GM18511 (cell line): ENCODE measurements around the gene HCN4.

ENCODE experiments used
- ATAC-seq: cut with Tn5 transposase; IDR thresholded peaks from one replicate; pipeline ENCODE4 v1.9.1; 2021; ENCODE audit warnings: mild to moderate bottlenecking, moderate library complexity; ENCODE audit not compliant: unreplicated experiment

The HCN4 gene

DNA sequence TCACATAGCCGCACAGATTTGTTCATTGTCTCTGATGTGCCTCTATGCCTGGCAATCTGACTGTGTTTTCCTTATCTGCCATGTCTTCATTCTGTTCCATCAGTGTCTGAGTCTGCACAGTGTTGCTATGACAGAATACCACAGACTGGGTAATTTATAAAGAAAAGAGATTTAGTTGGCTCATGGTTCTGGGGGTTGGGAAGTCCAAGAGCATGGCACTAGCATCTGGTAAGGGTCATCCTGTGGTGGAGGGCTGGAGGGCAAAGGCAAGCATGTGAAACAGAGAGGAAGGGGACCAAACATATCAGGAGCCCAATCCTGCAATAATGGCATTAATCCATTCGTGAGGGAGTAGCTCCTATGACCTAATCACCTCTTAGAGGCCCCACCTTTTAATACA is 11.9 kb upstream of the HCN4 start:
- ATAC-seq: no peak

DNA sequence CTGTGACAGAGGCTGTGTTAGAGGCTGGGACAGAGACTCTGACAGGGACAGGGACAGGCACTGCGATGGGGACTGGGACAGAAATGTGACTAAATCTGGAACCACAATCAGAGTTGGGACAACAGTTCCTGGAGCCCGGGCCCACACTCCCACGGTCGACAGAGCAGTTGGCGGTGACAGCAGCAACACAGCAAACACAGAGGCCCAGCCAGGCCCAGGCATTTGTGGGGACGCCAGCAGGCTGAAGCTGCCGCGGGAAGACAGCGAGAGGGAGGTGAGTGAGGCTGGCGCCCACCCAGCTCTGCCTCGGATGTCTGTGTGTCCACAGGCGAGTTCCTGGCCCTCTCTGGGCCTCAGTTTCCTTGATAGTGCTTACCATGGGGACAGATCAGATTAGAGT is 9.3 kb upstream of the HCN4 start:
- ATAC-seq: no peak

DNA sequence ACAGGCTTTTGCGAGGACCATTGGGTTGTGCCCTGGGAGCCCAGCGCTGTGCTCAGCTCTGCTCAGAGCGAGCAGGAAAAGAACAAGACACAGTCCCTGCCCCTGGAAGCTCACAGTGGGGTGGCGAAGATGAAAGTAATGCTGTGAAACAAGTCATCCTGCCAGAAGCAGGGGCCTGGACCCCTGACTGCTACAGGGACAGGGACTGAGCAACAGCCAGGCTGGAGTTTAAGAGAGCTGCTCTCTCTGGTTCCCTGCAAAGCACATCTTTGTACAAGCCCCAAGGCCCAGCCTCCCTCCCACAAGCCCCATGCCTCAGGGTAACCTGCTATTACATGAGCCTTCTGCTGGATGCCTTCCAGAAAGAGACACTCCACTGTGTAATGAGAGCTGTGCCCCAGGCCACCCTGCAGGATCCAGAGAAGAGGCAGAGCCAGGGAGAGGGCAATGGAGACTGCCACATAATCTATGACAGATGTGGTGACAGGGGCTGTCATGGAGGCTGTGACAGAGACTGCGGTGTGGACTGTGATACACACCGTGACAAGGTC is 7.1 kb upstream of the HCN4 start:
- no peak for ATAC-seq

DNA sequence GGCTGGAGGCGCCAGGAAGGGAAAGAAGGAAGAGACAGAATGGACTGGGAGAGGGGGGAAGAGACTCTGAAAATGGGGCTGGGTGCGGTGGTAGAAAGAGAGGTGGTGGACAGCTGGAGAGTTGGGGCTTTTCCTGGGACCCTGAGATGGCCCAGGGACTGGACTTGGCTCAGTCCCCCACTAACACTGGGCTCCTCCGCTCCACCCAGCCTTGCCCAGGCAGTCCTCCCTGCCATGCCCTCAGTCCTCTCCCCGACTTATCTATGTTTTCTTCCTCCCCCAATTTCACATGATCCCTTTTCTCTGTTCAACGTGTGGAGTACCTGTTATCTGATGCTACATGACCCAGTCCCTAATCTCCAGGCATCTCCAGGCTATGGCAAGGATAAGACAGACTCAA is 6.3 kb upstream of the HCN4 start:
- no peak for ATAC-seq

DNA sequence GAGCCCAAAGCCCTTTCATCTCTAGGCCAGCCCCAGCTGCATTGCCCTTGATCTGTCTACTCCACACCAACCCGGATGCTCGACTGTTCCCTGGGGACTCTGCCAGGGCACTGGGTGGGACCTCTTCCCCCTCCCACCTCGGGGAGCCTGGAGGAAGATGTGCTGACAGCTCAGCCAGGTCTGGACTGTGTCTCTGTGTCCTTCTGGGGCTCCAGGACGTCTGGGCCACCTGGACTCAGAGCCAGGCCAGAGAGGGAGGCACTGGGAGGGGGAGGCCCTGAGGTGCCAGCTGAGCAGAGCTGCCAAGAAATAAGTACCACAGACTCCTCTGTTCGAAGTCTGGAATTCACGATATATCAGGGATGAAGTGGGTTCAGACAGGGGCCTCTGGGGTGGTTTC is 5.8 kb upstream of the HCN4 start:
- ATAC-seq: no peak

DNA sequence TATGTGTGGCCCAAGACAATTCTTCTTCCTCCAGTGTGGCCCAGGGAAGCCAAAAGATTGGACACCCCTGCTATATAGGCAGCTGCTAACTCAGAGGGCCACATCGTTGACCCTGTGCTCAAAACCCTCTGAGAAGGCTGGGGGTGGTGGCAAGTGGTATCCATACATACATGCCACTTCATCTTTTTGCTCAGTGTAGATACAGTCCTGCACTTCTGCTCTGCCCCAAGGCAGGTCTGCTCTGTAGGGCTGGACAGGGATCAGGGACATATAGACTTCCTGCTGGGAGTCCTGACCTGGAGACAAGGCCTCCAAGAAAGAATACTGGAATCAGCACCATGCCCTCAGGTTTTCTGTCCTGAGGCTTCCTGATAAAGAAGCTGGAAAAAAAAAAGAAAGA is 4.5 kb upstream of the HCN4 start:
- ATAC-seq: no peak

DNA sequence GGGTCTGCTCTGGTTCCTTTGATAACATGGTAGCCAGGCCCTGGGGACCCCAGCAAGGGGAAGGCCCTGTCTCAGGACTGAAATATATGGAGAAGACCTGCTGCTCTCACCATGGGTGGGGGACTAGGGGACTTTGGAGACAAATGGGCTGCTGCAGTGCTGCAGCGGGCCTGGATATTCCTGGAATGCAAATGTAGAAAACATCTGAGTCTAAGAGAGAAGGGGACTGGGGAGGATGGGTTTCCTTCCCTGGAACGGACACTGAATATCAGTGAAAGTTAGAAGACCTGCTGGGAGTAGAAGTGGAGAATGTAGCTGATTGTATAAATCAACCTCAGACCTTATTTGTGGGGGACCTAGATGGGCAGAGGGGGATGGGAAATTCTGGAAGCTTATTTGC is 3.1 kb upstream of the HCN4 start:
- no peak for ATAC-seq

DNA sequence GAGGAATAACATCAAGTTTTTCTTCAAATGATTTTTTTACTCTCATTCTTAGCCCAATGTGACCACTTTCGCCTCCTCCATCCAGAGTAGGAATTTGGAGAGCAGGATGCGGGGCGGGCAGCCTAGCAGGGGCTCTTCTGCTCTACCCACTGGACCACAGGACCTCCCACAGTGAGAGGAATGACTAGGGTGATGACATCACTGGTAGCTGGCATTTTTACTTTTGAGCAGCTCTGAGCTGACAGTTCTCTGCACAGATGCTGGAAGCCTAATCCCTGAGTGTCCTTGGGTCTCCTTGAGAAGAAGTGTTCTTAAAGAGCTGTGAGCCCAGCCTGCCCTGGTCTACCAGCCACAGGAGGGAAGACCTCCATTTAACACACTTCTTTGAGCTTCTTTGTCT is 1.4 kb upstream of the HCN4 start:
- no peak for ATAC-seq

DNA sequence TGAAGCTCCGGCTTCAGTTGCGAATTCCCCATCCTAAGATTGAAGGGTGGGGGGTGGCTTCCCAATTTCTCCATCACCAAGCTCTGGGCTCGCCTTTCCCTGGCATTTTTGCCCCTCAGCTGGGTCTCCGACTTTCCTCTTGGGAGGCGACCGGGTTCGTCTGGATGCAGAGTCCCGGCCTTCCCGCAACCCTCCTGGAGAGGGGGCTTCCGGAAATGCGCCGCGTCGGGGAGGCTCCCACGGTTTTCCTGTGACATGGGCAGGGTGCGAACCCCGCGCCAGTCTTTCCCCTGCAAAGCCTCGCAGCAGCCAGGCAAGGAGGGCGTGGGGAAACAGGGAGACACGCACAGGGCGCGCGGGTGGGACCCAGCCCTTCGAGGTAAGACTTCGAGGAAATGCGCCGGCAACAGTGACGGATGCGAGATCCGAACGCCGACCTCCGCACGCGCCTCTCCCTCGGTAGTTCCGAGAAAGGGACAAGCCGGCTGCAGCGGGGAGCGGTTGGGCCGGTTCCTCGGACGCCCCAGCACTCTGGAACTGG is 466 bp upstream of the HCN4 start:
- no peak for ATAC-seq

DNA sequence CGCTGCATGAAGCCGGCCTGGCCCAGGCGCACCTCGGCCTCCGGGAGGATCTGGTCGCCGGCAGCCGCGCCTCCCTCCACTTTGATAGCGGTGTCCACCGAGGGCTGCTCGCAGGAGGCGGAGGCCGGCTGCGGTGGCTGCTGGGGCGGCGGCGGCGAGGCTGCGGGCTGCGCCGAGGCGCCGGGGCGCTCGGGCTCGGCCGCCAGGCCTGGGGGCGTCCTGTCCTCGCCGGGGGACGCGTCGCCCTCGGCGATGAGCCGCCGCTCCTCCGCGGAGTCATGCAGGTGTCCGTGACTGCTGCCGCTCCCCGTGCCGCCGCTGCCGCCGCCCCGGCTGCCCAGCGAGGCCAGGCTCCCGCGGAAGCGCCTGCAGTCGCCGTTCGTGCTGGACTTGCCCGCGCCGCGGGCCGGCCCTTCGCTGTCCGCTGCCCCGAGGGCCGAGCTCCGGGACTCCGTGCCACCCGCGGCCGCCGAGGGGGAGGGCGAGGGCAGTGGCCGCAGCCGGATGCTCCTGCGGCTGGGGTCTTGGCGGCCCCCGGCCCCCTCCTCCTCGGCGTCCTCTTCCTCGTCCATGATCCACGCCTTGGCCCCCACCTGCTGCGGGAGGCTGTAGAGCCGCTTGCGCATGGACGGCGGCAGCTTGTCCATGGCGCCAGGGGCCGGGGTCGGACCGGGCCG is 996 bp downstream of the HCN4 start:
- no peak for ATAC-seq

DNA sequence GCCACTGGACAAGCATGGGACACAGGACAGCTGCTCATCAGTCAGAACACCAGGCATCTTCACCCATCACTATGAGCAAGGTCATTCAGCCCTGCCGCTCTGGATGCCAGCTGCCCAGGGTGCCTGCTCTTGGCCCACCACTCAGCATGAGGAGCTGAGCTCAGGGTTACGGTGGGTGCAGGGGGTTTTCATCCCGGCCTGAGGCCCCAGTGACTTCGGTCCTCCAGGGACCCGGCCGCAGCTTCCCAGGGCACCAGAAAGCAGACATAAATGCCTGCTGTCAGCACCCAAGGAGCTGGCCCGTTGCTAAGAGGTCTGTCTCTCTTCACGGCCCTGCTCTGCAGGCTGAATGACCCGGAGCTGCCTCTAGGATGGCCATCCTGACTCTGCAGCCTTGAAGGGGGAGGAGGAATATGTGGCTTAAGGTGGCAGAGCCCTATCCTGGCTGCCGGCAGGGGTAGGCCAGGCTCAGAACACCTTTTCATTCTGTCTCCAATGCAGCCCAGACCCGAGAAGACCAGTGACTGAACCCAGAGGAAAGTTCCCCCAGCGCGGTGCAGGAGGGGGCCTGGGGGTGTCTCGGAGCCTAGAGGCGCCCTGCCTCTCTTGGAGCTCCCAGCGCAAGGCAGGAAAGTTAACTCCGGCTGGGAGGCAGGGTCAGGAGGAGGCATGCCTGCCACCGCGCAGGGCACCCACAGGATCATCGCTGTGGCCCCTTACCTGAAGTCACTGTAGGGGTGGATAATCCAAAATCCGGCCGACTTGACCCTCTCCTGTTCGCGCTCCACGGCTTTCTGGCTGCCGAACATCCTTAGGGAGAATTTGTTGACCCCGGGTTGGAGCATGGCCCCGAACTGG is 1.8 kb downstream of the HCN4 start:
- ATAC-seq: no peak

DNA sequence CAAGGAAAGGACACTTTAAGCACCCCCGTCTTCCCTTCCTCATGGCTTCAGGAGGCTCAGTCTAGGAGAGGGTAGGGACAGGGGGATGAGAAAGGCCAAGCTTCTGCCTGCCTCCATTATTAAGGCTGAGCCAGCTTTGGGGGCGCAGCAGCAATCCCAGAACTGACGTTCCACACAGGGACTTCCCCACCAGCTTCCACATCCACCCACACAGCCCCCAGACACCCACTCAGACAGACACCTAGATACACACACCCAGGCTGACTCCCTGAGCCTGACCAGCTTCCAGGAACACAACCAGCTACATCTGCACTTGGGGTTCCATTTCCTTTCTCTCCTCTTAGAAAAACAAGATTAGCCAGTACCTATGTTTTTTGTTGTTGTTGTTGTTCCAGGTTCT is 4.7 kb downstream of the HCN4 start:
- ATAC-seq: no peak

DNA sequence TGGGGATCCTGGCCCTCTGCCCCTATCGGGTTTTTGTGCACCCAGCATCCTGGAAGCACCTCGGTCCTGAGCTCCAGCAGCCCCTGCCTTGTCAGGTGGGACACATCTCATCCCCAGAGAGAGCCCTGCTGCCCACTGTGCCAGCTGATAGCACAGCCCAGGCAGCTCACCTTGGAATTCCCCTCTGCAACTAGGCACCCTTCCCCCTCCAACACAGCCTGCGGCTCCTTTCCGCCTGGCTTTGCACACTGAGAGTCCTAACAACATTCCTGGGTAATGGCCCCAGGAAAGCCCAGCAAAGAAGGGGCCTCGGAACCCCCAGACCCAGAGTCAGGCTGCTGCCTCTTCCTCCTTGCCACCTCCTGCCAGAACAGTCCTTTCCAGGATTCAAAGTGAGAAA is 5.9 kb downstream of the HCN4 start:
- no peak for ATAC-seq

DNA sequence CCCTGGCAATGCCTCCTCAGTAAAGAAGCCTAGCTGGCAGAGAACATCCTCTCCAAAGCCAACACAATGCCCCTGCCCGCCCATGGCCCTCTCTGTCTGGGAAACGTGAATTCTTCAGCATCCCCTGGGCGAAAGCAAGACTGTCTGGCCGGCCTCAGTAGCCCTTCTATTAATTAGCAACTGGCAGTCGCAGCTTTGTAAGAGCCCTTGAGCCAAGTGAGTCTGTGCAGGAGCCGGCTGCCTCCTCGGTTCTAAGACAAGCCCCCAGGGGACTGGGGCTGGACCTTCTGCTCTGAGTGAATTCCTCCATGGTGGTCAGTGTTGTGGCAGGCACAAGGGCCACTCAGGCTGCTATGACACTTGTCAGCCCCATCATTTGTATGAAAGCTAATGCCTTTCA is 7.4 kb downstream of the HCN4 start:
- ATAC-seq: no peak

DNA sequence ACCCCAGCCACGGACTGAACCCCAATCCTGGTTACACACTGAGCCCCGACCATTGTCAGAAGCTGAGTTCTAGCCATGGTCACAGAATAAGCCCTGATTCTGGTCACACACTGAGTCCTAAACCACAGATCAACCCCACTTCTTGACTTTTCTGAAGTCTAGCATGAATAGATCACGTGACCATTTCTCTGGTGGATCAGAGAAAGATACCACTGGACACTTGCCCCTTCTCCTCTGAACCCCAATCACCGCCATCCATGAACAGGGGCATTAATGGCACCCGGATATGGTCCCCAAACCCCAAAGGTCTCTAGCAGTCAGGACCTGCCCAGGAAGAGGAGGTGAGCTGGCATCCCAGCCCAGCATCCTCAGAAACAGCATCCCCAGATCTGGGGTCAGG is 9.1 kb downstream of the HCN4 start:
- no peak for ATAC-seq

DNA sequence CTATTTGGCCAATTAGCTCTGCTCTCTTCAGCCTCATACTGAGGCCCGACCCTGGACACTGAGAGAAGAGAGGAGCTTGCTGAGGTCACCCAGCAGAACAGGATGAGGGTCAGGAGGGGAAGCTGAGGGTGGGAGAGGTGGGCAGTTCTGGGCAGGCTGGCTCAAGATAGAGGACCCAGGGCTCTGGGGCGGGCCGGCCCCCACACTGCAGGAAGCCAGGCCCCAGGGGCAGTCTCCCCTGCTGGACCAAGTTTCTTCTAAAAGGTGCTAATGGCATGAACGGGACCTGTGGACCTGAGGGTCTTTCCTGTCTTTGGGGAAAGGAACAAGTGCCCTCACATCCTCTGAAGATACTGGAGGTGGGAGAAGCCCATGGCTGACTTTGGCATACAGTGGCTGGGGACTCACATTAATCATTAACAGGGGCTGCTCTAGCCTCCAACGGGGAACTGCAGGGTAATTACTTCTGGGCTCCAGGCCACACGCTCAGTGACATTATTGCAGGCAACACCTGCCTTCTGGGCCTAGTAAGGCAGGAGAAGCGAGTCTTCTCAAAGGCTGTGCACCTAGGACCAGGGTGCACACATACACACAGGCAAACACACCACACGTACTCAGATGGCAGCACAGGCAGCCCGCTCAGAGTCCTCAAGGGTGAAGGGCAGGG is 10.6 kb downstream of the HCN4 start:
- no peak for ATAC-seq

DNA sequence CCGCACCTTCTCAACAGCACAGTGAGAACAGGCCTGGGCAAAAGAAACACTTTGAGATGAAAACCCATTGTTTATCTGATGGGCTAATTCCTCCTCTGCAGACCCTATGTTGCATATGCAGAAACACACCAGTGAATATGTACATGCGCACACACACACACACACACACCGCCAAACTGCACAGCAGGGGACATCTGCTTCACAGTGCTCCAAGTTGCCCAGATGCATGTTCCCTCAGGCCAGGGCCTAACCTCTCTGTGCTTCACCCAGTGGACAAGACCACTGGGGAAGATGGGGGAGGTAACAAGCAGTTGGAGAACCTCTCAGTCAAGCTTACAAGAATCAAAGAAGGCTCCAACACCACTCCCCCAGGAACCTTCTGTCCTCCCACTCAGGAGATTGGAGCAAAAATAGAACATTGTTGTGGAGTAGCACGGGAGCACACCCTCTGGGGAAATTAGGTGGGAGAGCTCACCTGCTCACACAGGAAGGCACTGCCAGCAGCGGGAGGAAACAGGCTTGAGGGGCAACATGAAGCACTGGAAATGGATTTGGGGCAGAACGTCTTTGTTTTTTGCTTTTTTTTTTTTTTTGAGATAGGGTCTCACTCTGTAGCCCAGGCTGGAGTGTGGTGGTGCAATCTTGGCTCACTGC is 13.0 kb downstream of the HCN4 start:
- no peak for ATAC-seq

DNA sequence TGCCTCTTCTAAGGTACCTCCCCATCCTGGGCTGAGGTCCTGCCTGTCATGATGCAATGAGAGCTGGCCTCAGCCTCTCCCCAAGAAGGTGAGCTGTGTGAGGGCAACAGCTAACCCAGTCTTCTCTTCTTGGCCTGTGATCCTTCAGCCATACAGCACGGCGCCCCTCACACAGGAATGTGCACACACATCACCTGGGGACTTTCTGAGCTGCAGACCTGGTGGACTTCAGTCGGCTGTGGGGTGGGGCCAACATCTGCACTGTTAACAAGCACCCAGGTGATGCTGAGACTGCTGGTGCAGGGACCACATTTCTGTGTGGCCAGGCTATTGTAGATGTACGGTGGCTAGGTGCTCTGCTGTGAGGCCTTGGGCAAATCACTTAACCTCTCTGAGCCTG is 14.5 kb downstream of the HCN4 start:
- no peak for ATAC-seq

DNA sequence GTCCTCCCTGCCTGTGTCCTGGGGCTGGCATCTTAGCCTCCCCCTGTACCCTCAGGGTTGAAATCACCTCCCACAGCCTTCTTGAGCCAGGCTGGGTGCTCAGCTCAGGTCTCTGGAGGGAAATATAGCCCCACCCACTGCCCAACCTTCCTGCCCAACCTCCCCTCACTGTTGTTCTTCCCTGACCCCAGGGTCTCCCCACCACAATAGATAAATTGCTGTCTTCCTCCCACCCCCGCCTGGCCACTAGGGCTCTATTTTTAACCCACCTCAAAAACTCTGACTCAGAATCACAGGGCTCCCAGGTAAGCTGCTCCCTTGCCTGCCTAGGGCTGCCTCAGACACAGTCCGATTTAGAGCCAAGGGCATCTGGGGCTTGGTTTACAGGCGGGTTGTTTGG is 15.0 kb downstream of the HCN4 start:
- no peak for ATAC-seq

DNA sequence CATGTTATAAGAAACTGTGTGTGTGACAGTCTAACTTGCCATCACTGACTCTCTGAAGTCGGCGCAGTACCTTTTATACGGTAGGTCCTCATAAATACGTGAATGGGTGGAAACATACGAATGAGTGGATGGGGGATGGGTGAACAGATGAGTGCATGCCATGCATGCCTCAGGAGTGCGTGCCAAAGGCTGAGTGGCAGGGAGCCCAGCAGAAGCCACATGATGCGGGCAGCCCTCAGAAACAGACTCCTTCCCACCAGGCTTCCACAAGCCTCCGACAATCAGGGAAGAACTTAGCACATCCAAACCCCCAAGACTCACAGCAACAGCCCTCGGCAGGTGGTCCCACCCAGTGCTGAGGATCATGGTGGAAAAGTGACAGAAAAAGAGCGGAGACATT is 16.7 kb downstream of the HCN4 start:
- no peak for ATAC-seq

DNA sequence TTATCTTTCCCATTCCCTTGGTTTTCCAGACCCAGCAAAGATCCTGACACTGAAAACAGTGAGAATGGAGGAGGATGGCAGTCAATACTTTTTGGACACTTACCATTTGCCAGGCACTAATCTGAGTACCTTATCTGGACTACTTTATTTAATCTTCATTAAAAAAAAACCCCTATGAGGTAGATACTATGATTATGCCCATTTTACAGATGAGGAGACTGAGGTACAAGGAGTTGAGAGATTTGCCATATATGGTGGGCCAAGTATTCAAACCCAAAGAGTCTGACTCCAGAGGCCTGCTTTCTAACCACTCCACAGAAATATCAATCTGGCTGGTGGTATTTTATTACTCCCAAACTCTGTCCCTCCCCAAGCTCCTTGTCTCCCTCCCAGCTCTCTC is 19.6 kb downstream of the HCN4 start:
- ATAC-seq: no peak
